GM19463 (cell line): ENCODE results near the gene POLR3B.
"Not testable (repeated sequence)": the region's sequence is repeated elsewhere in the genome, so short reads cannot be mapped to it uniquely, and the experiment has no call there.

Experiments used
- ATAC-seq: cut with Tn5 transposase; IDR thresholded peaks from one replicate; pipeline ENCODE4 v1.9.1; 2021; ENCODE audit warnings: mild to moderate bottlenecking, moderate library complexity; ENCODE audit not compliant: unreplicated experiment

The POLR3B gene

GRCh38 chr12:106357549-106358395 lies at the start of gene POLR3B:
Gene POLR3B, plus strand, starts transcription at chr12:106357748. Its CDS starts 132 bp downstream, at chr12:106357880.
- peak; percentile 89 for ATAC-seq

- no peak for ATAC-seq
Observed at GRCh38 chr12:106308121-106308520, 49.4 kb upstream of the POLR3B start.

- no peak for ATAC-seq
Observed at GRCh38 chr12:106308611-106309010, 48.9 kb upstream of the POLR3B start.

- ATAC-seq, result no peak
Observed at GRCh38 chr12:106309671-106310505, 47.7 kb upstream of the POLR3B start.

GRCh38 chr12:106310687-106311086 lies 46.9 kb upstream of the POLR3B start:
- no peak for ATAC-seq

- ATAC-seq, result no peak
Observed at GRCh38 chr12:106311139-106311538, 46.4 kb upstream of the POLR3B start.

GRCh38 chr12:106313413-106313812 lies 44.1 kb upstream of the POLR3B start:
- not testable (repeated sequence) for ATAC-seq

GRCh38 chr12:106315523-106315922 lies 42.0 kb upstream of the POLR3B start:
- ATAC-seq, result no peak

- ATAC-seq, result no peak
Observed at GRCh38 chr12:106317406-106318082, 40.0 kb upstream of the POLR3B start.

- no peak for ATAC-seq
Observed at GRCh38 chr12:106321139-106321850, 36.3 kb upstream of the POLR3B start.

- no peak for ATAC-seq
Observed at GRCh38 chr12:106323537-106323936, 34.0 kb upstream of the POLR3B start.

- no peak for ATAC-seq
Observed at GRCh38 chr12:106327309-106327869, 30.2 kb upstream of the POLR3B start.

- no peak for ATAC-seq
Observed at GRCh38 chr12:106328735-106329134, 28.8 kb upstream of the POLR3B start.

GRCh38 chr12:106329231-106329982 lies 28.1 kb upstream of the POLR3B start:
- no peak for ATAC-seq

- ATAC-seq, result no peak
Observed at GRCh38 chr12:106331599-106331998, 25.9 kb upstream of the POLR3B start.

- no peak for ATAC-seq
Observed at GRCh38 chr12:106332536-106332935, 25.0 kb upstream of the POLR3B start.

- no peak for ATAC-seq
Observed at GRCh38 chr12:106333010-106333409, 24.5 kb upstream of the POLR3B start.

GRCh38 chr12:106333756-106334155 lies 23.8 kb upstream of the POLR3B start:
- no peak for ATAC-seq

- ATAC-seq, result no peak
Observed at GRCh38 chr12:106341086-106341877, 16.3 kb upstream of the POLR3B start.
